ENCODE data around the gene DOK7.

DOK7 gene

DNA sequence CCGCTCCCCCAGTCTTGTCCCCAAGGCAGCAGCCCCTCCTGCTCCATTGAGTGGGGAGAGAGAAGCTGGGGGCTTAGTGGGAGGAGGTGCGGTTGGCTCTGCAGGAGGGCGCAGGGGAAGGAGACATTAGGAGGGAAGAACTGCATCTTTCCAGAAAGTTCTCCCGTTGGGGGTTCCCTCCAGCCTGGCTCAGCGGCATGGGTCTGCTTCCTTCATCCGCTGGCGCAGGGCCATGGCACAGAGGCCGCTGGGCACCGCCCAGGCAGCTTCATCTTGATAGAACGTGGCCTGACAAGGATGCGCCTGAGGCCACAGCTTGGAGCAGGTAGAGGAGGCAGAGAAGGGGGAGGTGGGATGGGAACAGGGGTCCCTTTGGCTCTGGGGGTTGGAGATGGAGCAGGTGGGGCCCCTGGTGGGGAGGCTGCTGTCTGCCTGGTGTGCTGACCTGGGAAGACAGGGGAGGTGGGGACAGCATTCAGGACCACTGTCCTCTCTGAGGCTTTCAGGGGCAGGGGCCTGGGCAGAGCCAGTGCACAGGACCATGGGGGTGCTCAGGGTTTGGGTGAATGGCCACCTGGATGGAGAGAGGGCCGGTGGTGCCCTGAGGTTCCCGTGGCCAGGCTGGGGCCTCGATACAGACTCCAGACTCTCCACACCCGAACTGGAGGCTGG, 12.1 kb downstream of the DOK7 start:
- no peak for DNase-seq (ENCODE audit: low read depth, low spot score)

DNA sequence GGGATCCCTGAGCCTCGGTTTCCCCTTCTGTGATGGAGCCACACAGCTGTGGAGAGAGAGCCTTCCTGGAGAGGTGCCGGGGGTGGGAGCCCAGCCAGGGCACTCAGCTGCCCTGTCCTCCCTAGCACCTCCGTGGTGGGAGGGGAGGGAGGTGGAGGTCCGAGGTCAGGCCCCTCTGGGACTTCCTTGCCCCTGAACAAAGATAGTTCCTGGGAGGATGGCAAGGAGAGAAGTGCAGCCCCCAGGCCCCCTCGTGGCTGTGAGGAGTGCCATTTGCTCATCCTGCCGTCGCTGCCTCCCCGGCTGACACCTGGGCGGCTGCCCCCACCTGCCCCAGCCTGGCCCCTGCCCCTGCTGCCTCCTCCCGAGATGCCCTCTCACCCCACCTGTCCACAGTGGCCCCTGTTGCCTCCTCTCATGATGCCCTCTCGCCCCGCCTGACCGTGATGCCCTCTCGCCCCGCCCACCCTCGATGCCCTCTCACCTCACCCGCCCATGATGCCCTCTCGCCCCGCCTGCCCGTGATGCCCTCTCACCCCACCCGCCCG, 12.7 kb downstream of the DOK7 start:
- DNase-seq (ENCODE audit: low read depth, low spot score), result no peak

DNA sequence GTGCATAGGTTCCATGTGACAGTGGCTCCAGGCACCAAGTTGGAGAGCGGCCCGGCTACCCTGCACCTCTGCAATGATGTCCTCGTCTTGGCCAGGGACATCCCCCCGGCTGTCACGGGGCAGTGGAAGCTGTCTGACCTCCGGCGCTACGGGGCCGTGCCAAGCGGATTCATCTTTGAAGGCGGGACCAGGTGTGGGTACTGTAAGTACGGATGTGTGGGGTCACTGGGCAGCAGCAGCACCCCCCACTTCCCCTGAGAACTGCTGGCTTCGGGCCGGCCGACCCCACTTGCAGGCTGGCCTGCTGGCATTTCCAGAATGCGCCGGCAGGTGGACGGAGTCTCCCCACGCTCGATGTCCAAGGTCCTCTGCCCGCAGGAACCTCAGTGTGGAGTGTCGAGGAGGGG, 13.2 kb downstream of the DOK7 start:
- no peak for DNase-seq (ENCODE audit: low read depth, low spot score)

DNA sequence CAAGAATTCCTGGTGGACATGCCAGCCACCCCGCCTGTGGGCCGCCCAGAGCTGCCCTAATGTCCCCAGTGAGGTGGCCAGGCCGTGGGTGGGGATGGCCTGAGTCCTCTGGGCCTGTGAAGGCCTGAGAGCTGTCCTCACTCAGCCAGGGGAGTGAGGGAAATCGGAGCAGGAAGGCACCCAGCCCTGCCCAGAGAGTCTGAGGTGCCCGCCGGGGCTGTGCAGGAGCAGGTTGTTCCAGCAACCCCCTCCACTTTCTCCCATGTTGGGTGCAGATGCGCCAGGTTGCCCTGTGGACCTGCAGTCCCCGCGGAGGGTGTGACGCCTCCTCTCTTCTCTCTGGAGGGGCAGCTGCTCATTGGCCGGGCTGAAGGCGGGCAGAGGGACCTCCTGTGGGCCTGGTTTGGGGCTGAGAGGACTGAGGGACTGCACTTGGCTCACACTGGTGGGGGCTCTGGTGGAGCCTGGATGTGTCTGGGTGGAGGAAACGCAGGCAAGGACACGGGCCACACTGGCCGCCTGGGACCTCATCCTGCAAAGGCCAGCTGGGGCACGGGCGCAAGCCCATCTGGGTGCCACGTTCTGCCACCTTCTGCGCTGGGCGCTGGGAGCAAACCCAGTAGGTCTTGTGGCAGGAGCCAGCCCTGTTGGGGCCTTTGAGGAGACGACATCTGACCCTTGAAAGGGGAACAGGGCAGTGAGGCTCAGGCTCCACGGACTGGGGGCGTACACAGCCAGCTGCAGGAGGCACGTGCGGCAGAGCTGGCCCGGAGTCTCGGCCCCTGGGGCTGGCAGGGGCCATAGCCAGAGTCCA, 14.0 kb downstream of the DOK7 start:
- DNase-seq (ENCODE audit: low read depth, low spot score), result no peak

DNA sequence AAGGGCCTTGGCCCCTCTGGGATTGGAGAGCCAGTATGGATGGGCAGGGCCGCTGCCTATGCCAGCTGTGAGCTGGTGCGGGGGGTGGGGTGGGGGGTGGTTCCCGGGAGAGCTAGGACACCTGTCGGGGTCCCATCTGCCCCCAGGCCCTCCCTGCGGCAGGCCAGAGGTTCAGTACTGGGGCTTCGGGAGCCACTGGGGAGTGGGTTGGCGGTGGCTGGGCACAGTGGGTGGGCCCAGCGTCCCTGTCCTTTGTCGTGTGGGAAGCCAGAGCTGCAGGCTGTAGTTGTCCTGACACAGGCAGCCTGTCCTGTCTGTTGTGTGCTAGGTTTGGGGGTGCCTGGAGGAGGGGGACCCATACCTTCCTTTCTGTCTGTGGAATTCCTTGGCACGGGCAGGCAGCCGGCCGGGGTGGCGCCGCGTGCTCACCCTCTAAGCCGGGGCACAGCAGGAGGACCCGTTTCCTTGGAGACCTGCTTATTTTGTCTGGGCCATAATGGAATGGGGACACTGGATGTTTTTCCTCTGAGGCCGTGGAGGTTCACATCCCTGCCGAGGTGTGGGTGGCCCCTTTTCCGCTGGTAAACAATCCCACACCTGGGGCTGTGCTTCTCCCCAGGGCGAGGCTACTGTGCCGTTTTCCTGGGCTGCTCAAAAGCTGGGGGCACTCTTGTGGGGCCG, 14.8 kb downstream of the DOK7 start:
- peak; percentile 57 for DNase-seq (ENCODE audit: low read depth, low spot score)

DNA sequence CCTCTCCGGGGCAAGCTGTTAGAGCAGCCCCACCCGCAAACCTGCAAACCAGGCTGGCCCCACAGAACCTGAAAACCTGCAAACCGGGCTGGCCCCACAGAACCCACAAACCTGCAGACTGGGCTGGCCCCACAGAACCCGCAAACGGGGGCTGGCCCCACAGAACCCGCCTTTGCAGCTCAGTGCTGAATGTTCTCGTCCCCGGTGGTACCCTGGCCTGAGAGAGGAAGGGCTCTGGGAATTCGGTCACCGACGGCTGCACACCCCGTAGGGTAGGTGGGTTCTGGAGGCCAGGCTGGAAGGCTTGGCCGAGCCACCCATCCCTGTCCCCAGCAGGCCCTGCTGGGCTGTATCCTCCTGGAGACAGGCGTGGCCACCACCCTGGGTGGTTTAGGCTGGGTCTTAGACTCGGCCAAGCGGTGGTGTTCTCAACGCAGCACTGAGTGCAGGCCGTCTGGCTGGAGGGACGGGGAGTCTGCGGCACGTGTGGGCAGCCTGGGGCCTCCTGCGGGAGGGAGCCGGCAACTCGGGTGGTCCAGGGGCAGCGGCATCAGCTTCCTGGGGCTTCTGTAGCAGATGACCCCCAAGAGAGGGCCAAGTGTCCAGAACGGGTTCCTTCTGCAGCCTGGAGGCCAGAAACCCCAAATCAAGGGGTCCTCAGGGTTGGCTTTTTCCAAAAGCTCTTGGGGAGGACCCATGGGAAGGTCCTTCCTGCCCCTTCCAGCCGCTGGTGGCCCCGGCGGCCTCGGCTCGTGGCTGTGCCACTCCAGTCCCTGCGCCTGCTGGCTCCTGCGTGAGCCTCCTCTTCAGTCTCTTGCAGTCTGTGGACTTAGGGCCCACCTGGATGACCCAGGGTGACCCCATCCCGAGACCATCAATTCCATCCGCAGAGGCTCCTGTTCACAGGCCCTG, 15.6 kb downstream of the DOK7 start:
- no peak for DNase-seq (ENCODE audit: low read depth, low spot score)

DNA sequence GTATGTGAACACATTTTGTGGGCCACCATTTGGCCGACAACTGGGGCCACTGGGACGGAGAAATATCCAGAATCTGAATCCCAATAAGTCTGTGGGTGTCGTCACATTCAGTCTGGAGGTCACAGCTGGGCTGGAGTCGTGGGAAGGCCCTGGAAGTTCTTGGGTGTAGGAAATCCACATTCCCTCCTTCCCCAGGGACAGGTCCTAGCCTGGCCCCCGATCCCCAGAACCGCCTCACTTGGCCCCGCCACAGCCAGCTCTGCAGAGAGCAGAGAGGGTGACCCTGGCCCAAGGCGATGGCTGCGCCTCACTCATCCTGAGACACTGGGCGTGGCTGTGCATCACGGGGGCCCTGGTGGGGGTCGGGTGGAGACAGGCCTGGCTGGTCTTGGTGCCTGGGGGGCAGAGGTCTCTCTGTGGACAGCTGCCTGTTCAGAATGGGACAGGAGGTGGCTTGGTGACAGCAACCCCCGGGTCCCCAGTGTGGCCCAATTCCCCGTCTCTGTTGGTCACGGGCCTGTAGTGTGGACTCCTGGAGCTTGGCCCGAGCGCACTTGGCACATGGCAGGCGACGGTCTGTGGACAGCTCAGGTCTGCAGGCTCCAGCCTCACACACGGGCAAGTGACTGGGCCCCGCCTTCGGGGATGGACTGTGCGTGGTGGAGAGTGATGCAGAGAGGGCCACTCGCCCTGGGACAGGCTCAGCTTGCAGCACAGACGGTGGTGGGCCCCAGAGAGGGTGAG, 16.4 kb downstream of the DOK7 start:
- no peak for DNase-seq (ENCODE audit: low read depth, low spot score)

DNA sequence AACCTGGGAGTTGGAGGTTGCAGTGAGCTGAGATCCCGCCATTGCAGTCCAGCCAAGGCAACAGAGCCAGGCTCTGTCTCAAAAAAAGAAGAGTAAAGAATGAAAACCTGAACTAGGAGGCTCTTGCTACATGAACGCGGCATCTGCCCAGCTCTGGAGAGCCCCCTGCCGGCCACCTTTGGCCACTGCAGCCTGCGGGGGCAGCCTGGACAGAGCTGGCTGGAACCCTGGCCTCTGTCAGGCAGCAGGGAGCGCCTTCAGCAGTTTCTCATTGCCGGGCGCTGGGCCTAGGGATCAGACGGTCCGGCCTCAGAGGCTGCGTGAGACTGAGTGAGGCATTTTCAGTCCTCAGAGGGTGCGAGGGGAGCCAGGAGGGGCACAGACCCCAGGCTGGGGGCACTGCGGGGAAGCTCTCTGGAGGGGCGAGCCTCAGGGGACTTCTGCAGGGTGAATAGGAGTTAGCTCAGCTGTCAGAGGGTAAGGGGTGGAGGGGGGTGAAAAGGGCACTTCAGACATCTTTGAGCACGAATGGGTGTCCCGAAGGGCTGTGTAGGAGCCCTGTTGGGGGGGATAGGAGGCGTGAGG, 17.5 kb downstream of the DOK7 start:
- DNase-seq (ENCODE audit: low read depth, low spot score), result peak; percentile 92

DNA sequence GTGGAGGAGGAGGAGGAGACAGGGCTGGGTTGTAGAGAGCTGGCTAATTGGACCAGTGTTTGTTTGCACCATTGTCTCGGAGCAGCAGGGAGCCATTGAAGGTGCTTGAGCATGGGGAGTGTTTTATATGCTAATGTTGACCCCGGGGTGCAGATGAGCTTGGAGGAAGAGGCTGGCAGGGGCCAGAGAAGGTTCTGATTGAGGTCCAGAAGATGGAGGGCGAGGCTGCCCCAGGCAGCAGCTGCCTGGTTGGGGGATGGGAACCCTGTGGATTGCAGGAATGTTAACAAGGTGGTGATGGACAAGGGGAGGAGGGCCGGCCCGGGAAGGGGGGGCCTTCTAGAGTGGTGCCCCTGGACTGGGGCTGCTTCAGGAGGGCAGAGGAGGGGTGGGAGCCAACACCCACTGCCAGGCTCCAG, 18.0 kb downstream of the DOK7 start:
- no peak for DNase-seq (ENCODE audit: low read depth, low spot score)

DNA sequence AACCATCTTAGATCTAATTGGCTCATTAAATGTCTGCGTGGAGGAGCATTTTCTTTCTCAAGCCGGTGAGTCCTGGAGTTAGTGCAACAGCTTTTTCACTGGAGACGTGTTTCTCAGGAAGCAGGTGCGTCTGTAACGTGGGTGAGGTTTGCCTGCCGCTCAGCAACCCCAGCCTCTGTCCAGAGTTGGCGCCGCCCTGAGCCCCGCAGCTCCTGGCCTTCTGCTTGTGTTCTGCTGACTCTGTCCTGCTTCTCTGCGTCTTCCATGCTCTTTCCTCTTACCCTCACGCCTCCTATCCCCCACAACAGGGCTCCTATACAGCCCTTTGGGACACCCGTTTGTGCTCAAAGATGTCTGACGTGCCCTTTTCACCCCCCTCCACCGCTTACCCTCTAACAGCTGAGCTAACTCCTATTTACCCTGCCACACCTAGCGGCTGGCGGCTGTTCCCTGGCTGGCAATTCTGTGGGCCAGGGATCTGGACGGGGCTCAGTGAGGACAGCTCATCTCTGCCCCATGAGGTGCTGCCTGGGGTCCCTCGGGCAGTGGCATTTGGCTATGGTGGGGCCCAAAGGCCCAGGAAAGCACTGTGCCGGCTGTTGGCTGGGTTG, 18.8 kb downstream of the DOK7 start:
- no peak for DNase-seq (ENCODE audit: low read depth, low spot score)

DNA sequence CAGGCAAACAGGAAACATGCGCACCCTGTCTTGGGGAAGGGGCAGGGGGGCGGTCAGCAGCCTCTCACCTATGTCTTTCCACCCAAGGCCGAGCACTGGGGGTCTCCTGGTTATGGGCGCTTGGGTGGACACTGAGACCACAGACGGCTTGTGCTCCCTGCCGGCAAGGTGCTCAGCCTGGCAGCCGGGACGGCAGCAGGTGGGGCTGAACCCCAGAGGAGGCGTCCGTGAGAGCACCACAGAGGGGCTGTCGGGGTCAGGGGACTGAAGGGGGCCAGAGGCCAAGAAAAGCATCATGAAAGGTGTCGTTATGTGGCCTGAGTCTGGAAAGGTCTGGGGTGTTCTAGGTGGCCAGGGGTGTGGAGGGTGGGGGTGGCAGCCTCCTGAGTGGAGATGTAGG, 19.6 kb downstream of the DOK7 start:
- no peak for DNase-seq (ENCODE audit: low read depth, low spot score)

DNA sequence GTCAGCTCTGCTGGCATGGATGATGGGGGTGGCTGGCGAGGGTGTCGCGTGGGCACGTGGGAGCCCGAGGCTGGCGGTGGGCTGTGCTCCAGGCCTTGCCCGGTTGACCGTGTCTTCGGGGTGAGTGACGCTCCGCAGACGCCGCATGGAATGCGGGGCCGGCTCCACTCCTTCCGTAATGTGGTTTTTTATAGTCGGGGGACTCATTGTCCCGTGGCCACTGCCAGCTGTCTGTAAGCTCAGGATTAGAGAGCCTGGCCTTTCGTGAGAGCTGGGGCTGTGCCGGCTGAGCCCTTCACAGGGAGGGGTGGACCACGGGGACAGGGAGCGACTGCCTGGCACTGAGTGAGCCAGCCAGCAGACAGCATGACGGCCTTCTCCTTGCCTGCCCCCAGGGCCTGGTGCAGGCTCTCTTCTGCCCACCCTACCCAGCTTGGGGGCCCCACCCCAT, 20.4 kb downstream of the DOK7 start:
- peak; percentile 80 for DNase-seq (ENCODE audit: low read depth, low spot score)

DNA sequence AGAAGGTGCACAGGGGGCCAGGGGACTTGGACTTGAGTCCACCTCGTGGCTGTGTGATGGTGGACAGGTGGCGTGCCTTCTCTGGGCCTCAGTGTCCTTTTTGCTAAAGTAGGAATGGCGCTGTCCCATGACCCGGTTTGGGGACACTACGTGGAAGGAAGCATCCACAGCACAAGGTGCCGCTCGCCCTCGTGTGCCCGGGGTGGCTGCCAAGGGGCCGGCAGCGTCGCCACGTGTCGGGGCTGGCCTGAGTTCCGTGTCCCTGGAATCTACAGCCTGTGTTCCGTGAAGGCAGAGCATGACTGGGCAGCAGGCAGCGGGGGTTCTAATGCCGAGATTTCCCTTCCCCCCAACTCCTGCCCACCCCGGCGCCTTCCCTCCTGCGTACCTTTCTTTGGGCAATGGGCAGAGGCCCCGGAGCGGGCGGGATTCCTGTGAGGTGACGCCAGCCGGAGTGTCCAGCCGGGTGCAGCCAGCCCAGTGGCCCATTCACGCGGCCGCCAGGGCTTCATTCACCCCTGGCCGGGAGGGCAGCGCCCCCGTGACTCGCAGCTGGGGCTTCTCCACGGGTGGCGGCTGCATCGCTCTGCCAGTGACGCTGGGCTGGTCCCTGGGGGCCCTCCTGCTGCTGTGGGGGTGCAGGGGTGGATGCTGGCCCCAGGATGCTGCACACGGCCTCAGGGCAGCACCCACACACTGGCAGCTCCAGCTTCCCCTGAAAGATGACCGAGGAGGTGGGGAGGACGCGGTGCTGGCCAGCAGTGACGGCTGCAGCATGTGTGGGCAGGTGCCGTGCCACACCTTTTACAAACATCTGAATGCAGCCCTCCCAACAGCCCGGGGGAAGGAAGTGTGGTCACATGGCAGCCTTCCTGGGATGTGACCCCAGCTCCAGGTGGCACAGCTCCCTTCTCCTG, 21.2 kb downstream of the DOK7 start:
- DNase-seq (ENCODE audit: low read depth, low spot score), result peak; percentile 54

DNA sequence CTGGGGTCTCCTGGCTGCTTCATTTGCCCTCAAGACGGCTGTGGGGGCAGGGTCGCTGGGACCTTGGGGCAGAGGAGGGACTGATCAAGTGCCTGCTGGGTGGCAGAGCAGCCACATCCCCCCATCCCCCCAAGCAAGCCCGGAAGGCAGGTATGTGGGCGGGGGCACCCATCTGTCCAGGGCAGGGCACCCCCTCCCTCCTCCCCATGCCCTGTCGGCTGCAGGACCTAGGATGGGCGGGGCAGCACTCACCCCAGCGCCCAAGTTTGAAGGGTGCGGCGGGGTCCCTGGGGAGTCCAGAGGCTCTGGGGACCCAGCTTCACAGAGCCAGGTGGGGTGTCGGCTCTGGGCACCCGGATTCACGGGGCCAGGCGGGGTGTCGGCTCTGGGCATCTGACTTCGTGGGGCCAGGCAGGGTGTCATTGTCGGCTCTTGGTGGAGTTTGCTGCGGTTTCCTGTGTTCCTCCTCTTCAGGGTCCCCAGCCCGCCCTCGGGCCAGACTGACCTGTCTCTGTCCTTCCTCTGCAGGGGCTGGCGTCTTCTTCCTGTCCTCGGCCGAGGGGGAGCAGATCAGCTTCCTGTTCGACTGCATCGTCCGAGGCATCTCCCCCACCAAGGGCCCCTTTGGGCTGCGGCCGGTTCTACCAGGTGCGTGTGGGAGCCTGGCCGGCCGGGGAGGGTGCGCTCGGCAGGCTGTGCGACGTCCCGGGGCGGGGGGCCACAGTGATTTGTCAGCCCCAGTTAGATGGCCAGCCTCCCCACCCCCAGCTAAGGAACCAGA, 22.1 kb downstream of the DOK7 start:
- no peak for DNase-seq (ENCODE audit: low read depth, low spot score)

DNA sequence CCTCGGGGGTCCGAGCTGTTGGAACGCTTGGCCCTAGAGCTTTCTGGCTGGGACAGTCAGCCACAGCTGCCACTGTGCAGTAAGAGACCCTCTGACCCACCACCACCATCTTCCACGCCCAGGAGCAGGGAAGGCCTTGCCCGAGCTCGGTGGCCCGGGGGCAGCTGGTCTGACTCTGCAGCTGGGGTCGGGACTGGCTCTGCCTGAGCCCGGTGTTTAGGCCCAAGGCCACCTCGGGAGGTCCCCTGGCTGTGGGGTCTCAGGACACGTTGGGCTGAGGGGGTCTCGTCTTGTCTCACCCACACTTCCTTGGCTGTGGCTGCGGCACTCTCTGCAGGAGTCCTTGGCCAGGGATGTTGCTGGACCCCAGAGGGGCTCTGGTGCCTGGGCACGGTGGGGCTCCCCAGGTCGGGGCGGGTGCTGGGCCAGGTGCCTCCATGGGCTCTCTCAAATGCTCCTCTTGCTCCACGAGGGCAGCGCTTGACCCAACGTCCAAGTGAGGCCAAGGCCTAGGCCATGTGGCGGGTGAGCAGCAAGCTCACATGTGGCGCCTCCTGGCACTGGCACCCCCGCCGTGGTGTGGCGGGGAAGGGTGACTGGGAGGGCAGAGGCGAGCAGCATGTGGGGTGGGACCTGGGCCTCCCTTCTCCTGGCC, 22.9 kb downstream of the DOK7 start:
- no peak for DNase-seq (ENCODE audit: low read depth, low spot score)

DNA sequence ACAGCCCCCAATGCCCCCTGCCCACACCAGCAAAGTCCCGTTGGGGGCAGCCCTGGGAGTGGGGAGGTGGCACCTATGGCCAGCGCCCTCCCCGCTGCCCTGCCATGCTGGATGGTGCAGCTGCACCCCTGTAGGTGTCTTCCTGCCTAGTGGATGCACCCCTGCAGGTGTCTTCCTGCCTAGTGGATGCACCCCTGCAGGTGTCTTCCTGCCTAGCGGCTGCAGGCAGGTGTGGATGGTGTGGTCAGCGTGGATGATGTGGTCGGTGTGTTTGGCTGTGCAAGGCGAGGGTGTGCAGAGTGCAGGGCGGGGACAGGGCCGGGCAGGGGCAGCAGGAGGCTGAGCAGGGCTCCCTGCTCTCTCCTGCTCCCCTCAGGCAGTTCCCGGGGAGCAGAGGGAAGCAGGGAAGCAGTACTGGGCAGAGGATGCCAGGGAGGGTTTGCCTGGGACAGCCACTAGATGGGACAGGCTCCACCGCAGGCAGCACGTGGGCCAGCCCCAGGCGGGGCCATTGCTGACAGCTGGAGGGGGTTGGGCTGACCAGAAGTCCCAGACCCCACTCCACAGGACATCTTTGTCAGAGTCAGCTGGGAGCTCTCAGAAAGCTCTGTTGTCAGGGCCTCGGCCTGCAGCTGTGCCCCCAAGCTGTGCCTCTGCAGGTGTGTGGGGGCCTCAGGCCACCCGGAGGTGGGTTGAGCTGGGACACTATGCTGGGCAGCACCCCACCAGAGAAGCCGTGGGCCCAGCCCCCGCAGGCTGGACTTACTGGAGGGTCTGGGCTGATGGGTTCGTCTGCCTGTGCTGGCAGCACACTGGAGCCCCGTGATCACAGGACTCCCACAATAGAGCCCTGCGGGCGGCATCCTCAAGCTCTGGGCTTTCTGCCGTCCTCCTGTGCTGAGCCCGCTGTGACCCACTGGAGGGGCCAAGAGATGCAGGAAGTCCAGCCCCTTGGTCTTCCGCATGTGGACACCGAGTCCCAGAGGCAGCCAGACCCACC, 23.7 kb downstream of the DOK7 start:
- no peak for DNase-seq (ENCODE audit: low read depth, low spot score)
